Activated CD4-positive, alpha-beta memory T cell treated with anti-CD3 and anti-CD28 coated beads for 36 hours (primary cell): ENCODE results near the gene TEX10. TPM values are rescaled to one million over a fixed set of nuclear protein-coding genes. Genes with fewer than 3 reads are reported as not detected.

ENCODE experiments used
- CTCF ChIA-PET: fragments of 350-600 bp; sonication (Branson Sonifier 250); formaldehyde crosslinking; loops from one replicate; lab custom pipeline; 2021; ENCODE audit warnings: antibody characterized with exemption, inconsistent platforms; lab: Charles Lee
- POLR2A ChIA-PET: fragments of 350-600 bp; sonication (Branson Sonifier 250); formaldehyde crosslinking; loops from one replicate; lab custom pipeline; 2021; ENCODE audit warnings: antibody characterized with exemption; lab: Charles Lee
- DNase-seq: peaks from one replicate; pipeline ENCODE4 v3.0.0-alpha.2; 2020
- H3K27ac Mint-ChIP-seq: one replicate; pipeline ENCODE4 v1.8.0; 2021; ENCODE audit warnings: mixed read lengths
- H3K27me3 Mint-ChIP-seq: one replicate; pipeline ENCODE4 v1.8.0; 2021; ENCODE audit warnings: mixed read lengths
- H3K36me3 Mint-ChIP-seq: one replicate; pipeline ENCODE4 v1.8.0; 2021; ENCODE audit warnings: mixed read lengths
- H3K4me1 Mint-ChIP-seq: one replicate; pipeline ENCODE4 v1.8.0; 2021; ENCODE audit warnings: low read depth, mixed read lengths
- H3K4me3 Mint-ChIP-seq: one replicate; pipeline ENCODE4 v1.8.0; 2021; ENCODE audit warnings: mild to moderate bottlenecking, mixed read lengths
- H3K9me3 Mint-ChIP-seq: one replicate; pipeline ENCODE4 v1.8.0; 2021; ENCODE audit warnings: mixed read lengths
- intact Hi-C: fragments of 100-400 bp; cut with micrococcal nuclease; formaldehyde crosslinking; loops from one replicate; pipeline ENCODE4 v1.15.1; 2023
- total RNA-seq, 2 experiments: library from RNA; stranded (reverse); gene quantifications; one replicate each; pipeline ENCODE4 v1.2.3, GENCODE V29; 2021

Gene TEX10
- total RNA-seq, 2 experiments from 2014 or later: 20.3 to 20.7 TPM

DNA sequence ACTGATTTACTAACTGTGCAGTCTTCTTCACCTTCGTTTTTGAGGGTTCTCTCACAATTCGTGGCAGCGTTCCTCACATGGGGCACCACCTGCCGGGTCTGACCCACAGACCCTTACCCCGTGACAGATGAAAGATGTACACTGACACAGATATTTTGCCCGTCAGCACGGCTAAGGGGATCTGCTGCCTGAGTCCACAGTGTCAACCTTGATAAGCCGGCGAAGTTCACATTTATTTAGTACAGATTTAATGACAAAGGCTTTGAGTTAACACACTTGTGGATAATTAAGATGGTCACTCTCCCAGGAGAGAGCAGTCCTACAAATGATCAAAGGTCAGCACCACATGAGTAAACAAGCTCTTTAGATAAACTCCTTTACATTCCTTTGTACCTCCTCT lies 15.9 kb upstream of the TEX10 start:
- H3K9me3 Mint-ChIP-seq: peaks cover 10% of the 10 kb centered on the region
- no peak overlapping the region for H3K27ac Mint-ChIP-seq
- no peaks in the 10 kb centered on the region for H3K27me3 Mint-ChIP-seq
- ChIA-PET POLR2A (no interaction called here), CTCF (no interaction called here)
- peaks cover 2% of the 10 kb centered on the region for H3K36me3 Mint-ChIP-seq
- intact Hi-C loops: no loop called here
- no peaks in the 10 kb centered on the region for H3K4me1 Mint-ChIP-seq
- DNase-seq: no peak
- no peak overlapping the region for H3K4me3 Mint-ChIP-seq

- no peak for DNase-seq
- ChIA-PET POLR2A (no interaction called here), CTCF (interaction anchor here (0.9 kb wide), 1 partner anchor 41 kb away, joined by 3 read pairs; no protein-coding TSS in a partner anchor)
- Mint-ChIP-seq H3K4me3 (no peak overlapping the region), H3K27ac (no peak overlapping the region), H3K36me3 (peaks cover 2% of the 10 kb centered on the region), H3K9me3 (peaks cover 13% of the 10 kb centered on the region), H3K4me1 (no peaks in the 10 kb centered on the region), H3K27me3 (no peaks in the 10 kb centered on the region)
- intact Hi-C loops: no loop called here
Observed at GRCh38 chr9:100366121-100366520, 13.4 kb upstream of the TEX10 start.

DNA sequence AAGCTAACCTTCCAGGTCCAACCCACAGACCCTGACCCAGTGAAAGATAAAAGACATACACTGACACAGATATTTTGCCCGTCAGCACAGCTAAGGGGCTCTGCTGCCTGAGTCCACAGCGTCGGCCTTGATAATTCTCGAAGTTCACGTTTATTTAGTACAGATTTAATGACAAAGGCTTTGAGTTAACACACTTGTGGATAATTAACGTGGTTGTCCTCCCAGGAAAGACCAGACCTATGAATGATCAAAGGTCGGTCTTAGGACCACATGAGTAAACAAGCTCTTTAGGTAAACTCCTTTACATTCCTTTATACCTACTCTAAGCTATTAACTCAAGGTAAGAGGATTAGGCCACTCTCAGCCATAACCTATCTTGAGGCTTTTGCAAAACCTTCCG lies 11.3 kb upstream of the TEX10 start:
- ChIA-PET CTCF (interaction anchor here (1.0 kb wide), 1 partner anchor 77 kb away, joined by 3 read pairs; no protein-coding TSS in a partner anchor), POLR2A (no interaction called here)
- Mint-ChIP-seq H3K27ac (no peak overlapping the region), H3K9me3 (peaks cover 11% of the 10 kb centered on the region), H3K4me3 (no peak overlapping the region), H3K4me1 (no peaks in the 10 kb centered on the region), H3K27me3 (no peaks in the 10 kb centered on the region), H3K36me3 (peaks cover under 1% of the 10 kb centered on the region)
- intact Hi-C loops: no loop called here
- DNase-seq: no peak

DNA sequence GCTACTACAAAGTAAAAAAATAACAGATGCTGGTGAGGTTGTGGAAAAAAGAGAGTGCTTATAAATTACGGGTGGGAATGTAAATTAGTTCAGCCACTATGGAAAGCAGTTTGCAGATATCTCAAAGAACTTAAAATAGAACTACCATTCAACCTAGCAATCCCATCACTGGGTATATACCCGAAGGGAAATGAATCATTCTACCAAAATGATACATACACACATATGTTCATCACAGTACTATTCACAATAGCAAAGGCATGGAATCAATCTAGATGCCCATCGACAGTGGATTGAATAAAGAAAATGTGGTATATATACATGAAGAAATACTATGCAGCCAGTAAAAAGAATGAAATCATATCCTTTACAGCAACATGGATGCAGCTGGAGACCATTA lies 6.3 kb upstream of the TEX10 start:
- H3K9me3 Mint-ChIP-seq: peaks cover 9% of the 10 kb centered on the region
- H3K4me3 Mint-ChIP-seq: no peak overlapping the region
- peaks cover 7% of the 10 kb centered on the region for H3K36me3 Mint-ChIP-seq
- DNase-seq: no peak
- ChIA-PET POLR2A (no interaction called here), CTCF (interaction anchor here (1.4 kb wide), 1 partner anchor 14 kb away, joined by 3 read pairs; no protein-coding TSS in a partner anchor)
- H3K27ac Mint-ChIP-seq: no peak overlapping the region
- H3K4me1 Mint-ChIP-seq: peaks cover 4% of the 10 kb centered on the region
- no peaks in the 10 kb centered on the region for H3K27me3 Mint-ChIP-seq
- intact Hi-C loops: no loop called here

DNA sequence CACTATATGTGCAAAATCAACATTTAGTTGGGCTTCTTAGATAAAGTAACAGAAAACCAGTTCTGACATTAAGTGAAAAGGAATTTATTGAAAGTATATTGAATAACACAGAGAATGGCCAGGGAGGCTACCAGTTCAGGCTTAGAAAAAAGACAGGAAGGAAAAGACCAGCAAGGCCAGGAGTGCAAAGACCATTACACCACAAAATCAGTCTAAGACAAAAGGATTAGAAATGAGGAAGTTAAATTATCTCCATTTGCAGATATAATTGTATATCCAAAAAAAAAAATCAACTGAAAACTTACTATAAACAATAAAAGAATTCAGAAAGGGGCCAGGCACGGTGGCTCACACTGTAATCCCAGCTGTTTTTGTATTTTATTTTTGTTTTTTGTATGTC lies 4.8 kb upstream of the TEX10 start:
- Mint-ChIP-seq H3K4me3 (no peak overlapping the region), H3K36me3 (peaks cover 7% of the 10 kb centered on the region), H3K27ac (no peak overlapping the region), H3K27me3 (no peaks in the 10 kb centered on the region), H3K4me1 (peaks cover 15% of the 10 kb centered on the region), H3K9me3 (peaks cover 6% of the 10 kb centered on the region)
- intact Hi-C loops: no loop called here
- CTCF ChIA-PET: interaction anchor here (1.3 kb wide), 1 partner anchor 80 kb away, joined by 3 read pairs; no protein-coding TSS in a partner anchor
- POLR2A ChIA-PET: interaction anchor here (0.7 kb wide), 1 partner anchor 70 kb away, joined by 3 read pairs; no protein-coding TSS in a partner anchor
- DNase-seq: no peak

DNA sequence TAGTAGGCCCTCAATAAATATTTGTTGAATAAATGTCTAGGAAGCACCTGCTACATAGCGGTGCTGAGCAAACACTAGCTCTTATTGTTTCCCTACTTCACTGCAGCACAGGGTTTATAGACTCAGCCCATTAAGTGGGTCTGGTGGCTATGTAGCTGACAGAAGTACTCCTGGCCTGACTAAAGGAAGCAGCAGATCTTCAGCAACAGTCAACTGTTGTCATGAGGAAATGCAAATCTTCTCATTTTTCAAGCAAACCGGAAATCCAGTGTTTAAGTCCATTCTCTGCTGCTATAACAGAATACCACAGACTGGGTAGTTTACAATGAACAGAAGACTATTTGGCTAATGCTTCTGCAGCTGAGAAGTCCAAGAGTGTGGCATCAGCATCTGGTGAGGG lies 2.8 kb upstream of the TEX10 start:
- ChIA-PET CTCF (interaction anchor here (0.7 kb wide), 1 partner anchor 241 kb away, joined by 4 read pairs; no protein-coding TSS in a partner anchor), POLR2A (no interaction called here)
- Mint-ChIP-seq H3K27me3 (no peaks in the 10 kb centered on the region), H3K27ac (no peak overlapping the region), H3K4me1 (peaks cover 26% of the 10 kb centered on the region), H3K4me3 (no peak overlapping the region), H3K36me3 (peaks cover 14% of the 10 kb centered on the region), H3K9me3 (peaks cover 6% of the 10 kb centered on the region)
- DNase-seq: no peak
- intact Hi-C loops: no loop called here

- ChIA-PET POLR2A (no interaction called here), CTCF (no interaction called here)
- Mint-ChIP-seq H3K27ac (no peak overlapping the region), H3K4me3 (peak overlapping the region; percentile 0), H3K27me3 (no peaks in the 10 kb centered on the region), H3K9me3 (peaks cover 6% of the 10 kb centered on the region), H3K36me3 (peaks cover 14% of the 10 kb centered on the region), H3K4me1 (peaks cover 38% of the 10 kb centered on the region)
- no peak for DNase-seq
- intact Hi-C loops: loop anchor here (5.0 kb wide), 1 partner anchor 532 kb away; the partner anchor contains the start of gene NR4A3
Observed at GRCh38 chr9:100354121-100354800, 1.5 kb upstream of the TEX10 start.

DNA sequence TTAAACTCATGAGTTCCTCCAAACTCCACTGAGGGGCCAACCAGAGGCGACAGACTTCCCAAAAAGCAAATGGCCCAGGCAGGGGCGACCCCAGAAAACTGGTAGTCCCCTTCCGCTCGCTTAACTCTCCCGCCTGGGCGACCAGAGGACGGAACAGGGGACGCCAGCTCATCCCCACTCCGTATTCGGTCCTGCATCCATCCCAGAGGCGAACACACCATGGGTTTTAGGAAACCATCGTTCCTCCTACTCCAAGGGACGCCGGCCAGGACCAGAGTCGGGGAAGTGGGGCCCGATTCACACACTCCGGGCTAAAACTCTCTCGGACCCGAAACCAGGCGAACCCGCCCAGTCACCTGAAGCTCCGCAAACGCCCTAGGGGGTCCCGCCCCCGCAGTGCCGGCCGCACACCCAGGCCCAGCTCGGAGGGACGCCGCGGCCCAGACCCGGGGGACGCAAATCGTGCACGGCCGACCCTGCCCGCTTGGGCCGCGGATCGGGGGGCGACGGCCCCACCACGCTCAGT lies 478 bp downstream of the TEX10 start:
- H3K36me3 Mint-ChIP-seq: peaks cover 13% of the 10 kb centered on the region
- H3K27me3 Mint-ChIP-seq: no peaks in the 10 kb centered on the region
- peak overlapping the region; percentile 69 for H3K27ac Mint-ChIP-seq
- peak; percentile 40 for DNase-seq
- H3K4me3 Mint-ChIP-seq: peak overlapping the region; percentile 87
- H3K4me1 Mint-ChIP-seq: peaks cover 46% of the 10 kb centered on the region
- no peaks in the 10 kb centered on the region for H3K9me3 Mint-ChIP-seq
- intact Hi-C loops: loop anchor here (1.0 to 5.0 kb wide), 6 partner anchors 59 to 1046 kb away; partner anchors contain the start of genes ERP44, INVS, MRPL50 and MSANTD3
- CTCF ChIA-PET: interaction anchor here (0.6 to 2.5 kb wide), 8 partner anchors 28 to 249 kb away, joined by 3 to 9 read pairs (median 3); partner anchors contain the start of gene TMEFF1
- POLR2A ChIA-PET: interaction anchor here (0.6 to 1.6 kb wide), 4 partner anchors 9 to 77 kb away, joined by 3 to 5 read pairs (median 4); no protein-coding TSS in a partner anchor

DNA sequence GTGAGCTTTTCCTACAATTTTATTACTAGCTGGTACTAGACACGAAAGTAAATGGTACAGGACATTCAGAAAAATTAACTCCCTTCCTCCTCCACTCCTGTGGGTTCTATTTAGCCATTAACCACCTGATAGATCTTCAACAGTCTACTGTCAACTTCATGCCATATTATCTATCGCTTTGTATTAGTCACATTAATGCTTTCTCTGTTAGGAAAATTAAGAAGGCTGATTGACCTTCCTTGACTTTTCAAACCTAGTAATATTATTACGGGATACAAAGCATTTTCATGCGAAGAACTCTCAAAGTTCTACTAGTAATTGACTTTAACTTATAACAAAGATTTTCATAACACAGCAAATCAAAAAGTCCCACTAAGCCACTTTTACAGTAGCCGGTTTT lies 1.2 kb downstream of the TEX10 start:
- Mint-ChIP-seq H3K27me3 (no peaks in the 10 kb centered on the region), H3K4me1 (peaks cover 51% of the 10 kb centered on the region), H3K9me3 (no peaks in the 10 kb centered on the region), H3K4me3 (peak overlapping the region; percentile 87), H3K27ac (peak overlapping the region; percentile 69), H3K36me3 (peaks cover 17% of the 10 kb centered on the region)
- ChIA-PET CTCF (interaction anchor here (0.6 to 2.5 kb wide), 7 partner anchors 27 to 250 kb away, joined by 3 to 9 read pairs (median 4); partner anchors contain the start of gene TMEFF1), POLR2A (interaction anchor here (0.6 to 1.6 kb wide), 3 partner anchors 8 to 27 kb away, joined by 3 to 5 read pairs (median 4); no protein-coding TSS in a partner anchor)
- DNase-seq: no peak
- intact Hi-C loops: loop anchor here (5.0 kb wide), 1 partner anchor 529 kb away; the partner anchor contains the start of gene NR4A3

DNA sequence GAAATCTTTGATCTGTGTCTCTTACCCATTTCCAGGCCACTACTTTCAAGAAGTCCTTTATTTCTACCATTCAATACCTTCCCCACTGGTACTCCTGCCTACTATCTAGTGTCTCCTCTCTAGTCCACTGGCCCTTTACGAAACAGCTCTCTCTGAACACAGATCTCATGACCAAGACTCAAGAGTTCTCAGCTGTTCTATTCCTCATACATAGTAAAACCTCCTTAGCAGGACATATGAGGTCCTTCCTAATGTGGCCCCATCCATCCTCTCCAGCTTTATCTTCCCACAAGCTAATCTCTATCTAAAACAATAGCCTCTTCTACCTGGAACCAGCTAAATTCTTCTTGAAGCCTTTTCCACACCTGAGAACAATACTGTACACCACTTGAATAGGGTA lies 2.6 kb downstream of the TEX10 start:
- H3K4me1 Mint-ChIP-seq: peaks cover 57% of the 10 kb centered on the region
- no peak overlapping the region for H3K4me3 Mint-ChIP-seq
- H3K27ac Mint-ChIP-seq: no peak overlapping the region
- CTCF ChIA-PET: interaction anchor here (1.1 to 1.7 kb wide), 2 partner anchors 25 kb away, joined by 3 to 5 read pairs; no protein-coding TSS in a partner anchor
- no peak for DNase-seq
- H3K36me3 Mint-ChIP-seq: peaks cover 26% of the 10 kb centered on the region
- POLR2A ChIA-PET: no interaction called here
- intact Hi-C loops: loop anchor here (5.0 kb wide), 1 partner anchor 528 kb away; the partner anchor contains the start of gene NR4A3
- H3K27me3 Mint-ChIP-seq: no peaks in the 10 kb centered on the region
- H3K9me3 Mint-ChIP-seq: no peaks in the 10 kb centered on the region

DNA sequence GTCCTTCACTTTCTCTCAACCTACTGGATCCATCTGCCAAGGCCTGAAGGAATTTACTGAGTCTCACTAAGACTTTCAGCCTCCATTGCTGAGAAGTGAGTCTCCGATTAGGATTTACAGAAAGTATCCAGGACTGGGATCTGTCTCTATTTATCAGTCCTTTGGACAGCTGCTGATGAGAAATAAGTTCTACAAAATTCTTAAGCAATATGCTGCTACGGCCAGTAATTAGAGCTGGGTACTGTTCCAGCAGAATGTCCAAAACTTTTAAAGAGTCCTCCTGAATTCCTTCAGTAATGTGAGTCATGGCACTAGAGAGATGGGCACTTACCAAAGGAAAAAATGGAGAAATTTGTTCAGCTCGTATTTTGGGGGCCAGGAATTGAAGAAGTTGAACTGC lies 5.9 kb downstream of the TEX10 start:
- Mint-ChIP-seq H3K27me3 (no peaks in the 10 kb centered on the region), H3K36me3 (peaks cover 24% of the 10 kb centered on the region), H3K4me3 (no peak overlapping the region), H3K9me3 (no peaks in the 10 kb centered on the region), H3K27ac (no peak overlapping the region), H3K4me1 (peaks cover 48% of the 10 kb centered on the region)
- CTCF ChIA-PET: interaction anchor here (0.9 kb wide), 1 partner anchor 22 kb away, joined by 3 read pairs; no protein-coding TSS in a partner anchor
- intact Hi-C loops: no loop called here
- no peak for DNase-seq
- POLR2A ChIA-PET: no interaction called here

DNA sequence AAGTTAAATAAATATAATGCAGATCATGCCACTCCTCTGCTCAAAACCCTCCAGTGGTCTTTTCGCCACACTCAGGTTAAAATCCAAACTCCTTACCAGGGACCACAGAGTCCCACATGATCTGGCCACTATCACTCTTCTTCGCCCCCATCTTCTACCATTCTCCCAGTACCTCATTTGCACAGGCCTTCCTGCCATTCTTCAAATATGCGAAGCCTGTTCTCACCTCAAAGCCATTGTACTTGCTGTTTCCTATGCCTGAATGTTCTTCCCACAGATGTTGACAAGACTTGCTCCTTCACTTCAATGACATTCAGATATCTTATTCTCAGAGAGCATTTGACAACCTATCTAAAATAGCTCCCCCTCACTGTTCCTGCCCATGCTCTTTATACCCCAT lies 10.9 kb downstream of the TEX10 start:
- no peak for DNase-seq
- H3K36me3 Mint-ChIP-seq: peaks cover 35% of the 10 kb centered on the region
- H3K9me3 Mint-ChIP-seq: no peaks in the 10 kb centered on the region
- intact Hi-C loops: no loop called here
- H3K4me3 Mint-ChIP-seq: no peak overlapping the region
- ChIA-PET POLR2A (no interaction called here), CTCF (interaction anchor here (2.4 kb wide), 1 partner anchor 17 kb away, joined by 10 read pairs; no protein-coding TSS in a partner anchor)
- H3K27ac Mint-ChIP-seq: no peak overlapping the region
- peaks cover 21% of the 10 kb centered on the region for H3K4me1 Mint-ChIP-seq
- H3K27me3 Mint-ChIP-seq: no peaks in the 10 kb centered on the region
